PC-3 (cell line): ENCODE measurements around the gene STK39. TPM values are rescaled to one million over a fixed set of nuclear protein-coding genes. Genes with fewer than 3 reads are reported as not detected.

Experiments
- ATAC-seq: fragments of 200-7000 bp; cut with Tn5 transposase; 2 replicates; pipeline ENCODE4 v1.9.1; 2020; ENCODE audit warnings: mild to moderate bottlenecking, moderate library complexity
- BruUV-seq: library from RNA; stranded (reverse); fragments of 400-500 nt; replicated peaks from 2 replicates; lab custom pipeline; 2021; lab: Mats Ljungman, UMichigan
- CTCF ChIA-PET: fragments of 300-600 bp; sonication (Branson Sonifier 250); formaldehyde crosslinking; loops from one replicate; lab custom pipeline; 2022; ENCODE audit warnings: antibody characterized with exemption; lab: Charles Lee
- POLR2A ChIA-PET: fragments of 300-600 bp; sonication (Branson Sonifier 250); formaldehyde crosslinking; loops from one replicate; lab custom pipeline; 2022; ENCODE audit warnings: antibody characterized with exemption; ENCODE audit not compliant: unreplicated experiment; lab: Charles Lee
- DNase-seq: peaks from one replicate; pipeline ENCODE4 v3.0.0-alpha.2; 2015
- H2AFZ ChIP-seq: fragments of 300-600 bp; sonication (generic); 2 replicates; pipeline ENCODE4 v1.6.0; 2016; ENCODE audit warnings: antibody characterized with exemption, low read length
- H3F3A ChIP-seq: fragments of 300-600 bp; sonication (generic); one replicate; pipeline ENCODE4 v1.6.0; 2017; ENCODE audit warnings: antibody characterized with exemption, low read length, control low read depth, mild to moderate bottlenecking; ENCODE audit not compliant: unreplicated experiment
- H3K27ac ChIP-seq: fragments of 300-600 bp; sonication (generic); 2 replicates; pipeline ENCODE4 v1.5.1; 2016; ENCODE audit warnings: mild to moderate bottlenecking, low read length
- H3K27me3 ChIP-seq: fragments of 300-600 bp; sonication (generic); 2 replicates; pipeline ENCODE4 v1.6.1; 2016; ENCODE audit warnings: low read length, mixed read lengths
- H3K36me3 ChIP-seq: fragments of 300-600 bp; sonication (generic); 2 replicates; pipeline ENCODE4 v1.6.1; 2016; ENCODE audit warnings: low read depth, mixed run types, low read length, mixed read lengths
- H3K4me1 ChIP-seq: fragments of 300-600 bp; sonication (generic); 2 replicates; pipeline ENCODE4 v1.5.1; 2016; ENCODE audit warnings: low read length; ENCODE audit not compliant: insufficient read depth
- H3K4me2 ChIP-seq: fragments of 300-600 bp; sonication (generic); 2 replicates; pipeline ENCODE4 v1.6.0; 2016; ENCODE audit warnings: low read length
- H3K4me3 ChIP-seq: fragments of 300-600 bp; sonication (generic); 2 replicates; pipeline ENCODE4 v1.5.1; 2016; ENCODE audit warnings: mild to moderate bottlenecking, low read length, mixed read lengths
- H3K79me2 ChIP-seq: fragments of 300-600 bp; sonication (generic); 2 replicates; pipeline ENCODE4 v1.6.1; 2017; ENCODE audit warnings: low read length, mixed read lengths
- H3K9ac ChIP-seq: fragments of 300-600 bp; sonication (generic); 2 replicates; pipeline ENCODE4 v1.6.0; 2016; ENCODE audit warnings: mild to moderate bottlenecking, low read length
- H3K9me2 ChIP-seq: fragments of 300-600 bp; sonication (generic); replicated peaks from 2 replicates; pipeline ENCODE4 v1.6.1; 2016; ENCODE audit warnings: mixed run types, low read length, mixed read lengths
- H3K9me3 ChIP-seq: fragments of 300-600 bp; sonication (generic); 2 replicates; pipeline ENCODE4 v1.6.1; 2016; ENCODE audit warnings: low read length, mixed read lengths
- H4K20me1 ChIP-seq: fragments of 300-600 bp; sonication (generic); 2 replicates; pipeline ENCODE4 v1.6.1; 2016; ENCODE audit warnings: low read length, mixed read lengths
- EZH2 ChIP-seq: fragments of 300-600 bp; sonication (generic); IDR thresholded peaks from one replicate; pipeline ENCODE4 v1.6.1; 2017; ENCODE audit warnings: antibody characterized with exemption, mild to moderate bottlenecking, low read length; ENCODE audit not compliant: unreplicated experiment
- EZH2phosphoT487 ChIP-seq: fragments of 300-600 bp; sonication (generic); IDR thresholded peaks from 2 replicates; pipeline ENCODE4 v1.6.1; 2018; ENCODE audit warnings: mild to moderate bottlenecking, antibody characterized with exemption, low read length, borderline replicate concordance
- intact Hi-C: fragments of 100-400 bp; cut with micrococcal nuclease; formaldehyde crosslinking; loops from 2 replicates; pipeline ENCODE4 v1.9.0; 2023
- total RNA-seq: library from RNA; depleted of rRNA; stranded (reverse); fragments of >200 nt; gene quantifications from 2 replicates; pipeline ENCODE4 v1.2.3, GENCODE V29; 2014
- TF ChIP-seq, protein P1 (sequence below): fragments of 300-600 bp; sonication (generic); conservative IDR thresholded peaks from 2 replicates; pipeline ENCODE4 v1.5.1; 2017; ENCODE audit warnings: antibody characterized with exemption, low read depth, mild to moderate bottlenecking, low read length

The STK39 gene
- total RNA-seq, 1 experiment from 2014 or later = 17.9 TPM

DNA sequence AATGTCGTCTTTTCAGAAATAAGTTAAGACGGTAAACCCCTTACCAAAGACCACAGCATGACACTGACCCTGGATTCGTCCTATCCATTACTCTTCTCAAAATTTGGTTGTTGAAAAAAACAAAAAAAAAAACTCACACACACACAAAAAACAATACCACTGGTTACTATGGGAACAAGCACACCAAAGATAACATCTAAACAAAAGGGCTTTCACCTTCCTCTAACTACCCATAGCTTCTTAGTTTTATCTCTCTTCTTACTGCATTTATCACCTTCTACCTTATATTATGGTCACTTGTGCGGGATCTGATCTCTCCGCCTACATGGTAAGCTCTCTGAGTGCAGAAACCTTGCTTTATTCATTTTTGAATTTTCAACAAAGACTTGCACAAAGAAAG lies 192.7 kb downstream of the STK39 start:
- no peak overlapping the region for H2AFZ ChIP-seq
- no TSS peak for BruUV-seq
- no peak overlapping the region for H3K9ac ChIP-seq
- no peaks in the 10 kb centered on the region for H3K36me3 ChIP-seq
- no peak overlapping the region for H3K27ac ChIP-seq
- H3K9me2 ChIP-seq = no peaks in the 10 kb centered on the region
- DNase-seq = no peak
- no peaks in the 10 kb centered on the region for H3K79me2 ChIP-seq
- ATAC-seq = no peak
- POLR2A ChIA-PET = no interaction called here
- no peak overlapping the region for H3K4me2 ChIP-seq
- no peak overlapping the region for H3K4me3 ChIP-seq
- no peaks in the 10 kb centered on the region for H3K9me3 ChIP-seq
- H3F3A ChIP-seq = no peaks in the 10 kb centered on the region
- intact Hi-C loops = no loop called here
- H3K4me1 ChIP-seq = no peaks in the 10 kb centered on the region
- TF ChIP-seq EZH2 (no peak), EZH2phosphoT487 (no peak)
- TF ChIP-seq, protein P1, sequence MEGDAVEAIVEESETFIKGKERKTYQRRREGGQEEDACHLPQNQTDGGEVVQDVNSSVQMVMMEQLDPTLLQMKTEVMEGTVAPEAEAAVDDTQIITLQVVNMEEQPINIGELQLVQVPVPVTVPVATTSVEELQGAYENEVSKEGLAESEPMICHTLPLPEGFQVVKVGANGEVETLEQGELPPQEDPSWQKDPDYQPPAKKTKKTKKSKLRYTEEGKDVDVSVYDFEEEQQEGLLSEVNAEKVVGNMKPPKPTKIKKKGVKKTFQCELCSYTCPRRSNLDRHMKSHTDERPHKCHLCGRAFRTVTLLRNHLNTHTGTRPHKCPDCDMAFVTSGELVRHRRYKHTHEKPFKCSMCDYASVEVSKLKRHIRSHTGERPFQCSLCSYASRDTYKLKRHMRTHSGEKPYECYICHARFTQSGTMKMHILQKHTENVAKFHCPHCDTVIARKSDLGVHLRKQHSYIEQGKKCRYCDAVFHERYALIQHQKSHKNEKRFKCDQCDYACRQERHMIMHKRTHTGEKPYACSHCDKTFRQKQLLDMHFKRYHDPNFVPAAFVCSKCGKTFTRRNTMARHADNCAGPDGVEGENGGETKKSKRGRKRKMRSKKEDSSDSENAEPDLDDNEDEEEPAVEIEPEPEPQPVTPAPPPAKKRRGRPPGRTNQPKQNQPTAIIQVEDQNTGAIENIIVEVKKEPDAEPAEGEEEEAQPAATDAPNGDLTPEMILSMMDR = no peak
- CTCF ChIA-PET = no interaction called here
- H4K20me1 ChIP-seq = no peaks in the 10 kb centered on the region
- H3K27me3 ChIP-seq = no peaks in the 10 kb centered on the region

DNA sequence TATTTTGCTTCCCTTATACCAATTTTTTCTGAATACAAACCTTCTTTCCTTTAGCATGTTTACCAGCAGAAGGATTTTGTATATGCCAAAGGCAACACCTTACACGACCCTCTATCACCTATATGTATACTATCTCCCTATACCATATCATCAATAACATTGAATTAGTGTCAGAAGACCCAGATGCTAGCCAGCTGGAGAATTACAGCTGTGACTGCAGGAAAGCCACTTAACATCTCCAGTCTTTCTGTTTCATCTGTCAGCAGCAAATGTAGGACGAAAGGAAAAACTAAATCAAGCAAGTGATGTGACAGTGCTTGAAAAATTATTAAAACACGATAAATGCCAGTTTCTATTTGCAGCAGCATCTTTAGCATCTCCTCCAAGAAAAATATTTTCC lies 193.7 kb downstream of the STK39 start:
- DNase-seq (no peak), ATAC-seq (no peak)
- Histone ChIP-seq H3K4me2 (no peak overlapping the region), H3K4me1 (no peaks in the 10 kb centered on the region), H3K36me3 (no peaks in the 10 kb centered on the region), H3K27me3 (no peaks in the 10 kb centered on the region), H3K9me3 (no peaks in the 10 kb centered on the region), H3K9me2 (no peaks in the 10 kb centered on the region), H2AFZ (no peak overlapping the region), H3K79me2 (no peaks in the 10 kb centered on the region), H3K4me3 (no peak overlapping the region), H4K20me1 (no peaks in the 10 kb centered on the region), H3K27ac (no peak overlapping the region), H3F3A (no peaks in the 10 kb centered on the region), H3K9ac (no peak overlapping the region)
- ChIA-PET CTCF (no interaction called here), POLR2A (no interaction called here)
- no TSS peak for BruUV-seq
- intact Hi-C loops = no loop called here
- TF ChIP-seq EZH2 (no peak), EZH2phosphoT487 (no peak)
- TF ChIP-seq, protein P1 = no peak

DNA sequence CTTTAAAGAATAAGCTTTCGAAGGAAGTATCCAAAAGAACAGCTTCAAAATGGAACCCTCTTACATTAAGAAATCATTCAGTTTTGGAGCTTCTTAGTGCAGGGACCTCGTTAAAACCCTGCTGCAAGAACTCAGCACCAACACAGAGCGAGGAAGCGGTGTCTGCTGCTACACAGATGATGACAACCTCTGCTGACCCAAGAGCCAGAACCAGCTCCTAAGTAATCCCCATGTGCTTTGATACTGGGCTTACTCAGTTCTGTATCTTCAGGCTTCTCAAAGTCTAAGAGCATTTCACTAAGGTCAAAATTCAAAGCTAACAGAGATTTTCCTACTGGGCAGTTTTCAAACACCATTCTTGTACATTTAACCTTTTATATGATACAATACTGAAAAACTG lies 194.6 kb downstream of the STK39 start:
- POLR2A ChIA-PET = no interaction called here
- TF ChIP-seq EZH2phosphoT487 (no peak), EZH2 (no peak)
- TF ChIP-seq, protein P1 = no peak
- Histone ChIP-seq H3K27me3 (no peaks in the 10 kb centered on the region), H2AFZ (no peak overlapping the region), H4K20me1 (no peaks in the 10 kb centered on the region), H3K9me2 (no peaks in the 10 kb centered on the region), H3K4me3 (no peak overlapping the region), H3K9me3 (no peaks in the 10 kb centered on the region), H3K9ac (no peak overlapping the region), H3K4me2 (no peak overlapping the region), H3K36me3 (no peaks in the 10 kb centered on the region), H3K27ac (no peak overlapping the region), H3F3A (no peaks in the 10 kb centered on the region), H3K79me2 (no peaks in the 10 kb centered on the region), H3K4me1 (no peaks in the 10 kb centered on the region)
- CTCF ChIA-PET = no interaction called here
- DNase-seq (no peak), ATAC-seq (no peak)
- BruUV-seq = no TSS peak
- intact Hi-C loops = no loop called here
